HG03097 (cell line): ENCODE results near the gene EME2.
"Not testable (repeated sequence)": the region's sequence is repeated elsewhere in the genome, so short reads cannot be mapped to it uniquely, and the experiment has no call there.

Experiments used
- ATAC-seq: cut with Tn5 transposase; IDR thresholded peaks from one replicate; pipeline ENCODE4 v1.9.1; 2021; ENCODE audit not compliant: unreplicated experiment, low FRiP score

The EME2 gene, protein sequence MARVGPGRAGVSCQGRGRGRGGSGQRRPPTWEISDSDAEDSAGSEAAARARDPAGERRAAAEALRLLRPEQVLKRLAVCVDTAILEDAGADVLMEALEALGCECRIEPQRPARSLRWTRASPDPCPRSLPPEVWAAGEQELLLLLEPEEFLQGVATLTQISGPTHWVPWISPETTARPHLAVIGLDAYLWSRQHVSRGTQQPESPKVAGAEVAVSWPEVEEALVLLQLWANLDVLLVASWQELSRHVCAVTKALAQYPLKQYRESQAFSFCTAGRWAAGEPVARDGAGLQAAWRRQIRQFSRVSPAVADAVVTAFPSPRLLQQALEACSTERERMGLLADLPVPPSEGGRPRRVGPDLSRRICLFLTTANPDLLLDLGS

DNA sequence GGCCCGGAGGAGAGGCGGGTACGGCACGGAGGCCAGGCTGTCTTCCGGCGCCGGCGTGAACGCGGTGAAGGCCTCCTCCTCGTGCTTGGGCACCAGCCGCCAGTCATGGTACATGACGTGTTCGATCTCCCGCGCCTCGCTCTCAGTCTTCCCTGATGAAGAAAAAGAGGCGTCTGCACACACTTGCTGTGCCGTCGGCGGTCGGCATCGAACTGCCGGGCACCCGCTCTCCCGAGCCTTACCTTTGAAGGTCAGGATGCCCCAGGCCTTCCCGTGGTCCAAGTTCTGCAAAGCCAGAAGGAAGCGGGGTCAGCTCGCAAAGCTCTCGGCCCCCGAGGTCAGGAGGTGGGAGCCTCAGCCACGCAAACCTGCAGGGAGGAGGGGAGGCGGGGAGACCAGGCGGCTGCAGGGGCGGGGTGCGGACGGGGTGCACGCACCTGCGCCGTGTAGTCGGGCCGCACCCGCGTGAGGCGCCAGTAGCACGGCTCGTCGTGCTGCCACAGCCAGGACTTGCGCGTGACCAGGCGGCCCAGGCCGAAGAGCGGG is at the start of gene EME2:
Gene EME2 (plus strand): TSS at position 449 of the 546 bp plus-strand sequence. CDS start 418 bp downstream, outside the sequence.
- ATAC-seq: no peak

DNA sequence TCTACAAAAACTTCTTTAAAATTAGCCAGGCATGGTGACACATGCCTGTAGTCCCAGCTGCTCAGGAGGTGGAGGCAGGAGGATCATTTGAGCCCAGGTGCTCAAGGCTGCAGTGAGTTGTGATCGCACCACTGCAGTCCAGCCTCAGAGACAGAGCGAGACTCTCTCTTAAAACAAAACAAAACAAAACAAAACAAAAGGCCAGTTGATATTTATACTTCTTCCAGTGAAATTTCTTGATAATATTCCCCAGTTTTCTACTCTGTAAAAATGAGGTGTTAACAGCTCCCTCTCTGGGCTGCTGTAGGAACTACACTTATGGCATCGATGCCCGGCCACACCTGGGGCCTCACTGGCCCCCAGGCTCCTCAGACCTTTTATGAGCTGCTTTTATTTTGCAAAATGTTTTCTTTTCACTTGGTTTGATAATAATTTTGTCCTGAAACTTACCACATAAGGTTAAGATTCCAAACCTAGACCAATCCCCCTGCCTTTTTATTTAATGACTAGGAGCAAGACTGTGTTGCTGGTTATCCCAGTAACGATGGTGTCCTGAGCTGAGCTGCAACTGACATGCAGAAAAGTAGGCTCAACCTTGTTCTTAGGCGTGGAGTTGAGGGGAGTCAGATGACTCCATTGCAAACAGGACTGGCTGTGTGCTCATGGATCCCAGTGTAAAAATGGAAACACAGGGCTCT is 49.0 kb upstream of the EME2 start:
- ATAC-seq: no peak

DNA sequence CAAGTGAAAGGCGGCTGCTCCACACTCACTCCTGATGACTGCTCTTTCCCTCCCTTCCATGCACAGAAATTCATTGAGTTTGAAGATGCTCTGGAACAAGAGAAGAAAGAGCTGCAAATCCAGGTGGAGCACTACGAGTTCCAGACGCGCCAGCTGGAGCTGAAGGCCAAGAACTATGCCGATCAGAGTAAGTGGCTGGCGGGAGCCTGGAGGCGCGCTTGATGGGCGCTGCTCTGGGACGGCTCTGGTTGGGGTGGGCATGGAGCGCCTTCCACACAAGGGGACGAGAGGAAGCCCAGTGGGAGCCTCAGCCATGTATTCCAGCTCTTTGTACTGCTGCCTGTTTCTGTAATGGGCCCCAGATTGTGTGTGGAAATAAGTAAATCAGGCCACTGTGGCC is 48.1 kb upstream of the EME2 start:
- ATAC-seq: no peak

DNA sequence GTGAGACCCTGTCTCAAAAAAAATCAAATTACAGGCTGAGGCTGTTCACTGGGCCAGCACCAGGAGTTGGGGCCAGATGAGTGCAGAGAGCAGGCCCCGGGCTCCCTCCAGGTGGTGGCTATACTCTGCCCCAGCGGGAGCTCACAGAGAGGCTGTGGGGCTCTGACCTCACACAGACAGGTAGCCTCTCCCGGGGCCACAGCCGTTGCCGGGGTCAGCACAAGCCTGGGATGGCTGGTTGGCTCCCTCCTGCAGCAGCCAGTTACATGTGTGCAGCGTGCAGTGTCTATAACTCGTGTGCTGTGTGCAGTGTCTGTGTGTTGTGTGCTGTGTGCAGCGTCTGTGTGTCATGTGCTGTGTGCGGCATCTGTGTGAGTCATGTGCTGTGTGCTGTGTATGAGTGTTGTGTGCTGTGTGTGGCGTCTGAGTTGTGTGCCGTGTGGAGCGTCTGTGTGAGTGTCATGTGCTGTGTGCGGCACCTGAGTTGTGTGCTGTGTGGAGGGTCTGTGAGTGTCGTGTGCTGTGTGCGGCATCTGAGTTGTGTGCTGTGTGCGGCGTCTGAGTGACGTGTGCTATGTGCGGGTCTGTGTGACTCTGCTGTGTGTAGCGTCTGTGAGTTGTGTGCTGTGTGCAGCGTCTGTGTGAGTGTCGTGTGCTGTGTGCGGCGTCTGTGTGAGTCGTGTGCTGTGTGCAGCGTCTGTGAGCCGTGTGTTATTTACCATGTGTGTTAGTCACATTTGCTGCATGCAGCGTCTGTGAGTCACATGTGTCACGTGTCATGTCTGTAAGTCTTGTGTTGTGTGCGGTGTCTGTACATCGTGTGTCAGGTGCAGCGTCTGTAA is 45.7 kb upstream of the EME2 start:
- no peak for ATAC-seq

DNA sequence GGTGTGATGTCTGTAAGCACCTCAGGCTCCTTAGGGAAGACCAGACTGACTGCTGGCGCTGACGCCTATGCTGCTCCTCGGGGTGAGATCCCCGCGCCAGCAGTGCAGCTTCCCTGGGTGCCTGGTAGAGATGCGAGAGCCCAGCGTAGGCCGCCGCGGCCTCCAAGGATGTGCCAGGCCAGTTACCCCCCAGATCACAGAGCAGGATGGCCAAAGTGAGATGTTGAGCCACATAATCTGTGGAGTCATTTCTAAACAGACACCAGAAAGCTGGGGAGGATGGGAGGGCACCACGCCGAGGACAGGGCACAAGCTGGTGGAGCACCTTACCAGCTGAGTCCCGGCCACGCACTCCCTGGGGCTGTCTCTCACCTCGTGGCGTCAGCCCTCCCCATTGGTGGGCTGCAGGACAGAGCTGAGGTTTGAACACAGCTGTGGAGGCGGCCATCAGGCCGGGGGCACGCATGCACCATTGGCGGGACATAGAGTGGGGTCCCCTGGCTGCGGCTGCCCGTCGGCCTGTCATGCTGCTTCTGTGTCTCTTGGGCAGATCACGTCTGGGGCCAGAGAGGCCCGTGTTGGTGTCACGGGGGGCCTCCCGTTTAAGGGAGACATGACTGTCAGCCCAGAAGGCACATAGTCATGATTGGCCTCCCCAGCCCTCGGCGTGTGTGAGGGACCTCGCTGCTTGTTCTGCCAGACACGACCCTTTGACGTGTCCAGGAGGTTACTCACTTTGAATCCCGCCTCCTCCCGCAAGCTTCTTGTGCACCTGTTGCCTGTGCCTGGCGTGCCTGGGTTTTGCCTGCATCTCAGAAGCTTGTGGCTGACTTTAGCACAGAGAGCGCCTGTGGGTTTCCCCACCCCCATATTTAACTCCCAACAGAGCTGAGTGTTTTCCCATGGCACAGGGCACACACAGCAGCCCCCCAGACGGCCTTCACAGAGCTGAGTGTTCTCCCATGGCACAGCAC is 44.7 kb upstream of the EME2 start:
- no peak for ATAC-seq

DNA sequence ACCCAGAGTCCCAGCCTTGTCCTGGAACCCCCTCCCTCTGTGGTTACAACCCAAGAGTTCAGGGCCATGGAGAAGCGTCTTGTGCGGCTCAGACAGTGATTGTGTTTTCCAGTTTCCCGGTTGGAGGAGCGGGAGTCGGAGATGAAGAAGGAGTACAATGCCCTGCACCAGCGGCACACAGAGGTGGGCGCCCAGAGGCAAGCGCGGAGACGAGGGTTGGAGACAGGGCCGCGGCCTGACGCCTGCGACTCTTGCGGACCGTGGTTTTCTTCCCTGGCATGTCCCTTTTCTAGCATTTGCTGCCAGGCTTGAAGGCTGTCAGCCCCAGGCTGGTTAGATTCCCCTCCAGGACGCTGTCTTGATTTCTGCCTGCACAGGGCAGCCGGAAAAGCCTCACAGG is 43.6 kb upstream of the EME2 start:
- ATAC-seq: no peak

DNA sequence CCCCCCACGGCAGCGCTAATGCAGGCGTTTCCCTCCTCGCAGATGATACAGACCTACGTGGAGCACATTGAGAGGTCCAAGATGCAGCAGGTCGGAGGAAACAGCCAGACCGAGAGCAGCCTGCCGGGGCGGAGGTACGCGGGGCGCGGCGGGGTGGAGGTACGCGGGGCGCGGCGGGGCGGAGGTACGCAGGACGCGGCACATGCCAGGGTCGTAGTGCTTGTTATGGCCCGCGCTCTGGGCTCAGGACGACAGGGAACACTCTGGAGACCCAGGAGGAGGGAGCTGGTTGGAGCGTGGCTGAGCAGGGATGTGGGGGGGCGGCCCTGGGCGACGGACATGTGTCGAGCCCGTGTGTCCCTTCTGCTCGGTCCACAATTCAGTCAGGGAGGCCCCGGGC is 43.2 kb upstream of the EME2 start:
- ATAC-seq: no peak

DNA sequence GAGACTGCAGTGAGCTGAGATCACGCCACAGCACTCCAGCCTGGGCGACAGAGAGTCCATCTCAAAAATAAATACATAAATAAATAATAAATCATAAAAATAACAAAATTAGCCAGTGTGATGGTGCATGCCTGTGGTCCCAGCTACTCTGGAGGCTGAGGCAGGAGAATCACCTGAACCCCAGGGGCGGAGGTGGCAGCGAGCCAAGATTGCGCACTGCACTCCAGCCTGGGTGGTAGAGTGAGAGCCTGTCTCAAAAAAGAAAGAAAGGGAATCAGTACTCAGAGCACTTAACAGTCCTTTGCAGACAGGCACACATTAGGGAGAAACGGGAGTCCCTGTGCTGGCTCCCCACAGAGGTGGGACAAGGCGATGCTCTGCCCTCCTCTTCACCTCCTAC is 41.5 kb upstream of the EME2 start:
- no peak for ATAC-seq

DNA sequence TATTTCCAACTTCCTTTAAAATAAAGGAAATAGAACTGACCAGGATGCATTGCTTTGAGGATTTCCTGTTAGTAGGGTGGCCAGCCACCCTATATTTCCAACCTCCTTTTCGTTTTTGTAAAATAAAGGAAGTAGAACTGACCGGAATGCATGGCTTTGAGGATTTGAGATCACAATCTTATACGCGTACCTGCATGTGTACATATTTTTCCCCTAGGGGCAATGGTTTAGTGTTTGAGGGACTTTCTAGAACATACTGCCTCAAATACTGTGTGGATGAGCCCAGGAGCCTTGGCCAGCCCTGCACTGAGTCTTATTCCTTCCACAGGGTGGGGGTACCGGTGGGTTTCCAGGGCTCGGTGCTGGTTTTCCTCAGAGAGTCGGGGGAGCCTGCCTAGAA is 41.0 kb upstream of the EME2 start:
- ATAC-seq: no peak

DNA sequence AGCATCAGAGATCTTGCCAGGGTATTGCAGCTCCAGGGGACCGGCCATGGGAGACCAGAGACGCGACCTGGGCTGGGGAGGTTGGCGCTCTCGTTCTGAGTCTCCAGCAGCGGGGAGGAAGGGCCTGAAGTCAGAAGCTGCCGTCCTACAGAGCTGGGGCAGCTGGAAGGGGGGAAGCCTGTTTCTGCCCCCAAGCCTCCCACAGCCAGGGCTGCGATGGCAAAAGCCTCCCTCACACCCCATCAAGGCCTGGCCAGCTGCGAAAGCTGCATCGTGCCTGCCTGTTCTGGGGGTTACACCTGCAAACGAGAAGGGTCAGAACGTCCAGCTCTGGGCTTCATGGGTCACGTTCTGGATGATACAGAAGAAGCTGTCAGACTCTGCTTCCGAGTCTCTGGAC is 40.5 kb upstream of the EME2 start:
- ATAC-seq: no peak

DNA sequence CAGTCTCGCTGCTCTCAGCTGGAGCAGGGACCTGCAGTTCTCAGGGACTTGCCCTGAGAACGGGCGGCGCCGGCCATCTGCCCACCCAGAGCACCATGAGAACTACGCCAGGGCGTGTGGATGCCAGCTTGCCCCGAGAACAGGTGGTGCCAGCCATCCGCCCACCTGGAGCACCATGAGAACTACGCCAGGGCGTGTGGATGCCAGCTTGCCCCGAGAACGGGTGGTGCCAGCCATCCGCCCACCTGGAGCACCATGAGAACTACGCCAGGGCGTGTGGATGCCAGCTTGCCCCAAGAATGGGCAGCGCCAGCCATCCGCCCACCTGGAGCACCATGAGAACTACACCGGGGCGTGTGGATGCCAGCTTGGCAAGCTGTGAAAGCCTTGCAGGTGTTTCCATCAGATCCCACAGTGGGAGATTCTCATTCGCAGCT is 40.0 kb upstream of the EME2 start:
- not testable (repeated sequence) for ATAC-seq

DNA sequence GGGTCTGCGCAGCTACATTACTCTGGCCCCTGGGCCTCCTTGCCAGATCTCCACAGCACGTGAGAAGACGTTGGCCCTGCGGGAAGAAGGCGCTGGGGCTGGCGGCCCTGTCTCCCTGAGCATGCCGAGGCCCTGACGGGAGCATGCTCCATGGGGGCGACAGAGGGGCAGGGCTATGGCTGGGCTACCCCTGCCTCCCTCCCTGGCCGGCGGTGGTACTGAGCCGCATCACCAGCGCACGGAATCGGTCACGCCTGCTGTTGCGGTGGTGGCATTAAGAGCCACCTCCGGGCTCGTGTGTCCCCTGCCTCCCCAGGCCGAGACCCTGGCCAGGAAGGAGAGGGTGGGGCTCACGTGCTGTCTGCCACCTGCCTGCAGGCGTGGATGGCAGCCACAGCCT is 38.5 kb upstream of the EME2 start:
- no peak for ATAC-seq

DNA sequence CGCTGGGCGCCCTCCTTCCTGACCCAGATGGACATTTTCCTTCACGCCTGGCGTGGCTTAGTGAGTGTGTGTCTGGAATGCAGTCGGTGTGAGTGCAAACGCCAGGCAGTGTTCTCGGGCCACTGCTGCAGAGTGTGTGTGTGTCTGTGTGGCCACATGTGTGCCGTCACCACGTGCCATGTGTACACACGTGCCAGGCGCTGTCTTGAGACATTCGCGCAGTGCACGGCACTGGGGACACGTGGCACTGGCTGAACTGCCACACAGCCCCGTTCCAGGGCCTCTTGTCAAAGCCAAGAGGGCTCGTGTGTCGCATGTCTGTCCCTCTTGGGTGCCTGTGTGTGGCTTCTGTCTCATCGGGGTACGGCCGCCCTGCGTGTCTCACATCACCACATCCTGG is 37.8 kb upstream of the EME2 start:
- ATAC-seq: no peak

DNA sequence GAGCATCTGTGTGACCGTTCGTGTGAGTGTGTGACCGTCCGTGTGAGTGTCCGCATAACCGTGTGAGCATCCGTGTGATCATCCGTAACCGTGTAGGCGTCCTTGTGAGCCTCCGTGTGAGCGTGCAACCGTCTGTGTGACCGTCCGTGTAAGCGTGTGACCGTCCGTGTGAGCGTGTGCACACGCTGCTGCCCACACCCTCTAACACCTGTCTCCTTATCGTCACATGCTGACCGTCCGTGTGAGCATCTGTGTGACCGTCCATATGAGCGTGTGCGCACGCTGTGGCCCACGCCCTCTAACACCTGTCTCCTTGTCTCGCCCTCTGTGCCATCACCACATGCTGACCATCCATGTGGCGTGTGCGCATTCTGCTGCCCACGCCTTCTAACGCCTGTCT is 32.4 kb upstream of the EME2 start:
- no peak for ATAC-seq

DNA sequence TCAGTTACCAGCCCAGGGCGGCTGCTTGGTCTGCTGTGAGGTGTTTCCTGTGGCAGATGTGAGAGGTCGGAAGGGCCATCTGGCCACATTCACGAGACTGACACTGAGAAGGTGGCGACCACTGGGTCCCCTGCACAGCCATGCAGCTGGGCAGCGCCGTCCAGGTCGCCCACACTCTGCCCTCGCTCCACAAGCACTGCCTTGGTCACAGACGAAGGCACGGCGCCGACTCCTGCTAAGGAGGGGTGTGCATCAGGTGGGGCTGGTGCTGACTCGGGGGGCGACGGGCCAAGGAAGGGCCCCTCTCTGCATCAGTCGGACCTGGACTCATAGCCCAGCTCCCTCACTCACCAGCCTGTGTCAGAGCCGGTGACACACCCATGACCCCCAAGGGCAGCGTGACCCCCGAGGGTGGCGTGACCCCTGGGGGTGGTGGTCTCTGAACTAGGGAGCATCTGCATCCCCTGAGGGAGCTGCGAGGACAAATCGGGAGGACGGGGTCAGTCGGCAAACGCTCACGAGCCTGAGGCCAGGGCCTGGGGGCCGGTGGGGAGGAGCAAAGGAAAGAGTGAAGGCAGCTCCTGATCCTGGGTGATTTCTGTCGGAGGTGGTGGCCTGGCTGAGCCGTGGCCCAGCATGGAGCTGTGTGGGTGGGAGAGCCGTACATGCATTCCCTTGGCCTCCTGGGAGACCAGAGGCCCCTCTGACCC is 31.7 kb upstream of the EME2 start:
- no peak for ATAC-seq

DNA sequence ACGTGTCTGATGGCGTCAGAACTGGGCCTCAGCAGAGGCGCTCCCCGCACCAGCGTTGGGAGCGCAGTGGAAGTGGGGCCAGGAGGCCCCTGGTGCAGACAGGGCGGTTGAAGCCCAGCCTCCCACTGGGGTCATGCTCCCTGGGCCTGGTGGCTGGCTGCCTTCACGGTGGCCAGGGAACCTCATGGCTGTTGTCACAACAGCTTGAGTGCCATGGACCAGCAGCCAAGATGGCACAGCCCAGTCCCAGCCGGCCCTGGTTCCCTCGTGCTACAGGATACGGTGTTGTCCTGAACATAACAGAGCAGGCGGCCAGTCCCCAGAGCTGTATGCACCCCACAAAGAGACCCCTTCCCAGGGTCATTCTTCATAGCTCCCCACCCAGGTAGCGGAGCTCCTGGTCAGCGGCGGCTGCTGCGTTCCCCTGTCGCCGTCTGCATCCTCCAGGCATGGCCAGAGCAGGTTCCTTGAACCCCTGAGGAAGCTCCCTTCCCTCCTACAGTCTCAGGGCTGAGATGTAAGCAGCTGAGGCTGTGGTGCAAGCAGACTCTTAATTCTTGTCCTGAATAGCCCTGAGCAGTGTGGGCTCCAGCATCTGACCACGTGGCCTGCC is 31.0 kb upstream of the EME2 start:
- no peak for ATAC-seq

DNA sequence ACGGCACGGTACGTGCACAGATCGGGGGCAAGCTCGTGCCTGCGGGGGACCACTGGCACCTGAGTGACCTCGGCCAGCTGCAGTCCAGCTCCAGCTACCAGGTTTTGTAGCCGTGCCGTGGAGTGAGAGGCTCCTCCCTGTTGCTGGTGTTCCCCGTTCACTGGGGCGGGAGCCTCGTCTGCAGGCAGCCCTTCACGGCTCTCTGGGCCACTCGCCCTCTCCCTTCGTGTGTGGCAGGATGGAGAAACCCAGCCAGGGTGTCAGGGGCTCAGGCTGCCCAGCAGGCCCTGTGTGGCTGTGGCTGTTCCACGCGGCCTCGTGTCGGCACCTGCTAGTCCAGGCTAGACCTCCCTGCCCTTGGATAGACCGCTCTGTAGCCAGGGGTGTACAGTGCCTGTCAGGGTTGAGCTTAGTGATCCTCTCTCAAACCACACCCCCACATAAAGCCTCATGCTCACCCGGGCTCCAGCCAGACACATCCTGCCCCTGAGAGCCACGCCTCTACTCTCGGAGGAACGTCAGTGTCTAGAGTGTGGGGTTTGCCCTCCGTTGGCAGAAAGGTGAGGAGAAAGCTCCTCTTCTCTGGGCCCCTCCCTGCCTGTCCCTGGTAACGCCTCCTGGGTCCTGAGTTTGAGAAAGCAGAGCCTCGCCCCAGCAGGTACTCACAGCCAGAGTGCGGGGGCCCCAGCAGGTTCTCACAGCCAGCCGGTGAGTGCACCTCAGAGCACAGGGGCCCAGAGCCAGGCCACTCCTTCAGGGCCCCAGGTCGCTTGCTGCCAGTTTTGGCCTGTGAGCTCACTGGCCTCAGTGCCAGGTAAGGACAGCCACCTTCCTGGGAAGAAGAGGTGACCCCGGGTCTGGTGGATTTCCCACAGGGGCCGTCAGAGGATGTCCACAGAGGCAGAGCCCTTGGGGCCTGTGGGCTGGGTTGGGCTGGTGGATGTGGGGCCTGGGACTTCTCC is 29.0 kb upstream of the EME2 start:
- ATAC-seq: no peak
